DMS 273 treated with DMSO at 0.1 percent for 48 hours (cell line): Measurements from ENCODE around the gene CRACDL.
"Not testable (repeated sequence)": the region's sequence is repeated elsewhere in the genome, so short reads cannot be mapped to it uniquely, and the experiment has no call there.

Source experiments
- DNase-seq: peaks from one replicate; lab custom pipeline; 2025; lab: John Stamatoyannopoulos, UW

Gene CRACDL

GRCh38 chr2:98776136-98776535 lies 159.9 kb downstream of the CRACDL start:
- no peak for DNase-seq

- DNase-seq: no peak
These were observed 160.7 kb downstream of the CRACDL start for GRCh38 chr2:98775146-98775986.

- DNase-seq: no peak
These were observed 162.1 kb downstream of the CRACDL start for GRCh38 chr2:98773907-98774306.

GRCh38 chr2:98773169-98773568 lies 162.9 kb downstream of the CRACDL start:
- no peak for DNase-seq

- no peak for DNase-seq
These were observed 163.5 kb downstream of the CRACDL start for GRCh38 chr2:98772536-98772935.

- DNase-seq: no peak
These were observed 164.1 kb downstream of the CRACDL start for GRCh38 chr2:98771721-98772524.

GRCh38 chr2:98771264-98771663 lies 164.8 kb downstream of the CRACDL start:
- no peak for DNase-seq

GRCh38 chr2:98769784-98770183 lies 166.2 kb downstream of the CRACDL start:
- peak; percentile 37 for DNase-seq

- DNase-seq: peak; percentile 69
These were observed 166.9 kb downstream of the CRACDL start for GRCh38 chr2:98769114-98769476.

GRCh38 chr2:98768384-98769113 lies 167.5 kb downstream of the CRACDL start:
- peak; percentile 75 for DNase-seq

- no peak for DNase-seq
These were observed 171.5 kb downstream of the CRACDL start for GRCh38 chr2:98764499-98764898.

GRCh38 chr2:98763209-98763951 lies 172.6 kb downstream of the CRACDL start:
- no peak for DNase-seq

- DNase-seq: no peak
These were observed 174.1 kb downstream of the CRACDL start for GRCh38 chr2:98761909-98762308.

GRCh38 chr2:98761267-98761781 lies 174.7 kb downstream of the CRACDL start:
- DNase-seq: peak; percentile 44

- no peak for DNase-seq
These were observed 176.0 kb downstream of the CRACDL start for GRCh38 chr2:98759827-98760625.

- DNase-seq: no peak
These were observed 176.7 kb downstream of the CRACDL start for GRCh38 chr2:98759338-98759737.

GRCh38 chr2:98757904-98758421 lies 178.1 kb downstream of the CRACDL start:
- peak; percentile 38 for DNase-seq

- DNase-seq: no peak
These were observed 182.2 kb downstream of the CRACDL start for GRCh38 chr2:98753801-98754200.

GRCh38 chr2:98752711-98753110 lies 183.3 kb downstream of the CRACDL start:
- not testable (repeated sequence) for DNase-seq

GRCh38 chr2:98751748-98752147 lies 184.3 kb downstream of the CRACDL start:
- DNase-seq: no peak
